ENCODE measurements around the gene CPD.

CPD gene

GRCh38 chr17:30426292-30426691 is 47.6 kb downstream of the CPD start:
- Histone ChIP-seq H3K36me3 (ENCODE audit: low read length) (no peaks in the 10 kb centered on the region), H3K4me2 (ENCODE audit: low read depth, low read length, poor library complexity, severe bottlenecking) (no peak overlapping the region), H3K27me3 (ENCODE audit: low read length) (no peaks in the 10 kb centered on the region), H3K4me3 (ENCODE audit: insufficient read depth, low read length, poor library complexity, severe bottlenecking) (no peak overlapping the region), H3K79me2 (ENCODE audit: insufficient read depth, low read length) (no peaks in the 10 kb centered on the region), H3K9me2 (replicated peaks; ENCODE audit: insufficient read depth, low read length) (no peaks in the 10 kb centered on the region), H2AFZ (ENCODE audit: low read depth, low read length, severe bottlenecking) (no peak overlapping the region), H3K9me3 (ENCODE audit: insufficient read depth, low read length) (no peaks in the 10 kb centered on the region), H3F3A (ENCODE audit: insufficient read depth) (no peaks in the 10 kb centered on the region; the same call in 1 of the 2 replicates), H3K27ac (ENCODE audit: low read depth, low read length) (no peak overlapping the region), H4K20me1 (ENCODE audit: low read depth, low read length) (no peaks in the 10 kb centered on the region), H3K9ac (ENCODE audit: low read length) (no peak overlapping the region)
- TF ChIP-seq CTCF (IDR thresholded peaks at IDR 0.05; ENCODE audit: insufficient read depth, low read length, poor library complexity, severe bottlenecking), result no peak
- TF ChIP-seq EZH2phosphoT487 (conservative IDR thresholded peaks at IDR 0.05; ENCODE audit: low read length), result no peak

GRCh38 chr17:30427611-30428010 is 48.9 kb downstream of the CPD start:
- no peak overlapping the region for H3K4me3 ChIP-seq (ENCODE audit: insufficient read depth, low read length, poor library complexity, severe bottlenecking)
- no peaks in the 10 kb centered on the region for H3K9me2 ChIP-seq (replicated peaks; ENCODE audit: insufficient read depth, low read length)
- no peaks in the 10 kb centered on the region for H3K9me3 ChIP-seq (ENCODE audit: insufficient read depth, low read length)
- H3K36me3 ChIP-seq (ENCODE audit: low read length), result no peaks in the 10 kb centered on the region
- H3K9ac ChIP-seq (ENCODE audit: low read length), result no peak overlapping the region
- no peak overlapping the region for H3K4me2 ChIP-seq (ENCODE audit: low read depth, low read length, poor library complexity, severe bottlenecking)
- no peaks in the 10 kb centered on the region for H4K20me1 ChIP-seq (ENCODE audit: low read depth, low read length)
- no peak for TF ChIP-seq CTCF (IDR thresholded peaks at IDR 0.05; ENCODE audit: insufficient read depth, low read length, poor library complexity, severe bottlenecking)
- TF ChIP-seq EZH2phosphoT487 (conservative IDR thresholded peaks at IDR 0.05; ENCODE audit: low read length), result no peak
- no peaks in the 10 kb centered on the region for H3K79me2 ChIP-seq (ENCODE audit: insufficient read depth, low read length)
- no peak overlapping the region for H2AFZ ChIP-seq (ENCODE audit: low read depth, low read length, severe bottlenecking)
- no peaks in the 10 kb centered on the region; the same call in 1 of the 2 replicates for H3F3A ChIP-seq (ENCODE audit: insufficient read depth)
- no peak overlapping the region for H3K27ac ChIP-seq (ENCODE audit: low read depth, low read length)
- no peaks in the 10 kb centered on the region for H3K27me3 ChIP-seq (ENCODE audit: low read length)

GRCh38 chr17:30429155-30429554 is 50.4 kb downstream of the CPD start:
- H3K4me3 ChIP-seq (ENCODE audit: insufficient read depth, low read length, poor library complexity, severe bottlenecking), result no peak overlapping the region
- no peaks in the 10 kb centered on the region; the same call in 1 of the 2 replicates for H3F3A ChIP-seq (ENCODE audit: insufficient read depth)
- no peaks in the 10 kb centered on the region for H3K9me2 ChIP-seq (replicated peaks; ENCODE audit: insufficient read depth, low read length)
- no peaks in the 10 kb centered on the region for H3K36me3 ChIP-seq (ENCODE audit: low read length)
- H3K4me2 ChIP-seq (ENCODE audit: low read depth, low read length, poor library complexity, severe bottlenecking), result no peak overlapping the region
- TF ChIP-seq EZH2phosphoT487 (conservative IDR thresholded peaks at IDR 0.05; ENCODE audit: low read length) (no peak), CTCF (IDR thresholded peaks at IDR 0.05; ENCODE audit: insufficient read depth, low read length, poor library complexity, severe bottlenecking) (no peak)
- no peaks in the 10 kb centered on the region for H3K27me3 ChIP-seq (ENCODE audit: low read length)
- no peak overlapping the region for H2AFZ ChIP-seq (ENCODE audit: low read depth, low read length, severe bottlenecking)
- no peaks in the 10 kb centered on the region for H3K79me2 ChIP-seq (ENCODE audit: insufficient read depth, low read length)
- no peak overlapping the region for H3K9ac ChIP-seq (ENCODE audit: low read length)
- no peak overlapping the region for H3K27ac ChIP-seq (ENCODE audit: low read depth, low read length)
- no peaks in the 10 kb centered on the region for H3K9me3 ChIP-seq (ENCODE audit: insufficient read depth, low read length)
- H4K20me1 ChIP-seq (ENCODE audit: low read depth, low read length), result no peaks in the 10 kb centered on the region
